GM19238 (cell line): Measurements from ENCODE around the gene ENPP1.
"Not testable (repeated sequence)": the region's sequence is repeated elsewhere in the genome, so short reads cannot be mapped to it uniquely, and the experiment has no call there.

ENCODE experiments used
- DNase-seq: peaks from one replicate; pipeline ENCODE4 v3.0.0; 2011; ENCODE audit warnings: low spot score; ENCODE audit not compliant: insufficient read length

Gene ENPP1

DNA sequence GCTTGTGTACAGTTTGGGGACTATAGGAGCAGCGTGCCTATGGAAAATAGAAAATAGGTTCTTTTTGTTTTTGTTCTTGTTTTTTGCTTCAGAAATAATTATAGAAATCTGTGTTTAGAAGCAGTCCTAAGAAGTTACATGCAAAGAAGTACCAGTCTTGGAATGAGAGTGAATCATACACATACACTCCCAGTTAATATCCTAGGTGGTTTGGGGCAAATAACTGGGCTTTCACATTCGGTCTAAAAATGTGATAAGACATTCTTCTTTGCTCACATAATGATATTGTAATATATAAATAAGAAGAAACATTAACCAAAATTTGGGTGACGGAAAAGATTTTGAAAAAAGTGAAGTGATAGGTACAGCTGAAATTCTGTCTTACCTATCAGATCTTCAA is 61.0 kb downstream of the ENPP1 start:
- DNase-seq, result no peak

DNA sequence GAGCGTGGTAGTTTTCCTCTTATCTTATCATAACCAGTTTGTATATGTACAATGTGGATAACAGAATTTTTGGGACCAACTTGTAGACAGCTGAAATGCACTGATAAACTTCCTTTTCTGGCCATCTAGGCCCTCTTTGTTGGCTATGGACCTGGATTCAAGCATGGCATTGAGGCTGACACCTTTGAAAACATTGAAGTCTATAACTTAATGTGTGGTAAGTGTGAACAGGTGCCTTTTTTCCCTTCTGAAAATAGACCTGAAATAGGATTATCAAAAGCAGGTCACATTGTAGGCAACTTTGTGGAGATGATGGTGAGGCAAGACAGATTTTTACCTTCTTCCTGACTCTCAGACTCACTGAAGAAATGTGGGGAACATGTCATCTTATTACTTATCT is 67.8 kb downstream of the ENPP1 start:
- no peak for DNase-seq

DNA sequence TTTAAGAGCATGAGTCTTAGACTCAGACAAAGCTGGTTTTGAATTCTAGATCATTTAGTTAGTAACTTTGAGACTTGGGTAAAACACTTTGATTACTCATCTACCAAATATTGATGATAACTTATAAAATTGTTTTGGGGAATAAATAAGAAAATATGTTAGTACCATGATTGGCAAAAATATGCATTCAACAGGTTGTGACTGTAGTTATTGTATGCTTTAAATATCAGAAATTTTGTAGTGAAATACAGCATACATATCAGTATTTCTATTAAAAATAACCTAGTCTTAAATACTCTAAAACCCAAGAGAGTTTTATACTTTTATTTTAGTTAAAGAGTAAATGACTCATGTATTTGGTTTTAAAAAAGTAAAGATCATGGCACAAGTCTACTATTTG is 68.7 kb downstream of the ENPP1 start:
- no peak for DNase-seq

DNA sequence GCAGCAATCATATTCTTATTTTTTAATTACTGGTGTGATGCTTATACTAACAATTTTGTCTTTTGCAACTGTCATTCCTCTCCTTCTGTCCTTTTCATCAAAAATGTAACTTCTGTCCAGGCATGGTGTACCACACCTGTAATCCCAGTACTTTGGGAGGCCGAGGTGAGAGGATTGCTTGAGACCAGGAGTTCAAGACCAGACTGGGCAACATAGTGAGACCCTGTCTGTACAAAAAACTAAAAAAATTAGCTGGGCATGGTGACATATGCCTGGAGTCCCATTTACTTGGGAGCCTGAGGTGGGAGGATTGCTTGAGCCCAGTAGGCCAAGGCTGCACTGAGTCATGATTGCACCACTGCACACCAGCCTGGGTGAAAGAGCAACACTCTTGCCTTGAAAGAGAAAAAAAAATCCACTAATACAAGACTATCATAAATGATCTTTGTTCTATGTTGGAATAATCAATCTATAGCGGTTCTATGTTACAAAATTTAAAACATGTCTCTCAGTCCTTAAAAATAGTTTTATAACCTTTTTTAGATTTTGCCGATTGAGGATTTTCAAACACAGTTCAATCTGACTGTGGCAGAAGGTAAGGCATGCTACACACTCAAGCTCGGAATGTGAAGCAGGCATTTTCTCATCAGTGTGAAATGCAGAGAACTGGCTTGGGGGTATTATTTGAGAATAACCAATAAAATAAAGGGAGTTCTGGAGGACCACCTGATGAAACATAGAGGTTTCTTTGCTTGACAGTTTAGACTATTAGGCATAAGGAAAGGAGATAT is 70.4 kb downstream of the ENPP1 start:
- no peak for DNase-seq

DNA sequence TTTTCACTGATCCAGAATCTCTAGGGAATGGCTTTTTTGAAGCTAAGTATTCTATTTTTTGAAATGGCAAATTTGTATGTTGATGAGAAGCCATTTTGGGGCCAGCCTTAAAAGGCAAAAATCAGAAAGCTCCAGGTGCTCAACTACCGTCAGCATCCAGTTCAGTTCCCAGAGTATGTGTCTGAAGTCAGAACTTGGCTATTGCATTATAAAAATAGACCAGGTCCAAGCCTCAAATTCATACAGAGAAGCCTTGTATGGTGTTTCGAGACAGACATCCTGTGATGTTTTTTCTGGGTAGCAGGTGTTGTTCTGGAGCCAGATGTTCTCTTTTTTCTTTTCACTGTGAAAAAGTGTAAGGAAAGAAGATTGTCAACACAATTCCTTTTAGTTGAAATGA is 75.2 kb downstream of the ENPP1 start:
- DNase-seq, result no peak

DNA sequence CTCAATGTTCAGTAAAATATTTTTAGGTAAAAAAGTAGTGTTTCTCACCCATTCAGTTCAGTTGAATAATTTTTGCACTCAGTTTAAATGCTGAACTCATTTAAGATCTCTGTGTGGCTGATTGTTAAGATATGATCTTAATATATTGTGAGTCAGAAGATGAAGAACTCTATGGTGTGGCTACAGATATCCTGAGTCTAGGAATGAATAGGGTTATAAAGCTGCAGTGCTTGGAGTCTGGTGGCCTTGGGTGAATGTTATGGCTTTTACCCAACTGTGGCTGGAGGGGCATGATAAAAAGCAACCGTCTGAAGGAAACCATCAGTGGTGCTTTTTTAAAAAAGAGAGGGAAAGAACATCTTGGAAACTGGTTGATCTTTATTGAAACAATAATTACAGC is 77.4 kb downstream of the ENPP1 start:
- DNase-seq, result no peak

DNA sequence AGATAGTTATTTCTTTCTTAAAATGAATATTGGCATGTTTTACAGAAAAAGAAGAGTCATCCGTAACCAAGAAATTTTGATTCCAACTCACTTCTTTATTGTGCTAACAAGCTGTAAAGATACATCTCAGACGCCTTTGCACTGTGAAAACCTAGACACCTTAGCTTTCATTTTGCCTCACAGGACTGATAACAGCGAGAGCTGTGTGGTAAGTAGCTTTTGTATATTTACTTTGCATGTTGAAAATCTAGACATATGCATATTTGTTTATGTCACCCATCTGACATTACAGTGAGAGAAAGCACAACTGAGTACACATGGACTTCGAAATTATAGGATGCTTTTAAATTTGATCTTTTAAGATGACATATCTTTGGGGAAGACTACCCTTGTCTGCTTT is 78.7 kb downstream of the ENPP1 start:
- no peak for DNase-seq

DNA sequence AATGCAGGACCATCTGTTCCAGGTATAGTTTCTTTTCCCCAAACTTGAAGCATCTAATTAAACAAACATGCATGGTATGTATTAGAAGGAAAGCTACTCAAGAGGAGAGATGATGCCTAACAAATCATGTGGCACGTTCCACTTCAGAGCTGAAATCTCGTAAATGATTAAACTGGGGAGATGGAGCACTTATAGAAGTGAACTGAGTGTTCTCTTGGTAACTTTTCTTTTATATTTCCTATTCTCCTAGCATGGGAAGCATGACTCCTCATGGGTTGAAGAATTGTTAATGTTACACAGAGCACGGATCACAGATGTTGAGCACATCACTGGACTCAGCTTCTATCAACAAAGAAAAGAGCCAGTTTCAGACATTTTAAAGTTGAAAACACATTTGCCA is 82.3 kb downstream of the ENPP1 start:
- no peak for DNase-seq

DNA sequence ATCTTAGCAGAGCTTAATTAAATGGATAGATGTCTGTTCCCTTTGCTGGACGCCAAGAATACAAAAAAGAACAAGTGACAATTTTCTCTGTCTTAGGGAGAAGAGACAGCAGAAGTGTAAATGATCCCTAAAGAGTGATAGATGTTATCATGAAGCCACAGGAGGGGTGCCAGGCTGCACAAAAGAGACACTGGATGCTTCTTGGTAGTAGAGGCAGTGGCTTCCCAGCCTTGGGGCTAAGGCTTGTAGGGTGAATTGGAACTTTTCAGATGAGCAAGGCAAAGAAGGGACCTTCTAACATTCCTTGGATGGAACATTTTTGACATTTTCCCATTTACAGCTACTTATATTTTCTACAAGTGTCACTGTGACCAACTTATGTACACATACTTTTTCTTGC is 85.4 kb downstream of the ENPP1 start:
- DNase-seq, result no peak

DNA sequence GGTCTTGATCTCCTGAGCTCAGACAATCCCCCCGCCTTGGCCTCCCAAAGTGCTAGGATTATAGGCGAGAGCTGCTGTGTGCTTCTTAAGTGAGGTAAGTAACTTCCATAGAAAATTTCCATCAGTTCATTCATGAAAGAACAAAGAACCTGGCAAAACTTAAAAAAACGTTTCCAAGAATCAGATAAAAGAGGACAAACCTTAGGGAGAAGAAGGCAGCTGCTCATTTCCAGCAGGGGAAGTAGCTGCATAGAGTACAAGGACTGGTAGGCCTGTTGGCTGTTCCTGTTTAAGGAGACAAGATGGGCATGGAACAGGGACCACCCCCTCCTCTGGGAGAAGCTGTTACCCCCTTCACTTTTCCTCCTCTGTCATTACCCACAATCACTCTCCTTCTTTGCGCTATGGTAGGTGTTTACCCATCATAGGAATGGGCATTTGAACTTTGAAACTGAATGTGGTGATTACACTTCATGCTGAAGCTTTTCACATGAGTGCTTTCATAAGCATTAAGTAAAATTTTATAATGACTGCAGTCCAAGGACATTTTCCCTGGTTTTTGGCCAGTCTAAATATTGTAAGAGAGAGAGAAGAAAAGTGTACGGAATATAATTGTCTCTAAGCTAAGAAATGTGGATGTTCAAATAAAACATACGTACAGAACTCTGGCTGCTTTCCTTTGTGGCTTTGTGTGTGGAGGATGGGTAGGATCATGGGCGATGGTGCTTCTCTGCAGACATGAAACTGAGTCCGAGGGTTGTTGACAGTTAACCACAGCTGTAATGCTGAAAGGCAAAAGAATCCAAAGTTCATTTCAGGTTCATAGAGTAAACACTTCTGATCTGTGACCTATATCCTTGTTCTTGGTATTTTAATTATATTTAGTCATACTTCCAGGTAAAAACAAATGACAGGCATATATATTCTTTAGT is 86.9 kb downstream of the ENPP1 start:
- DNase-seq, result no peak

DNA sequence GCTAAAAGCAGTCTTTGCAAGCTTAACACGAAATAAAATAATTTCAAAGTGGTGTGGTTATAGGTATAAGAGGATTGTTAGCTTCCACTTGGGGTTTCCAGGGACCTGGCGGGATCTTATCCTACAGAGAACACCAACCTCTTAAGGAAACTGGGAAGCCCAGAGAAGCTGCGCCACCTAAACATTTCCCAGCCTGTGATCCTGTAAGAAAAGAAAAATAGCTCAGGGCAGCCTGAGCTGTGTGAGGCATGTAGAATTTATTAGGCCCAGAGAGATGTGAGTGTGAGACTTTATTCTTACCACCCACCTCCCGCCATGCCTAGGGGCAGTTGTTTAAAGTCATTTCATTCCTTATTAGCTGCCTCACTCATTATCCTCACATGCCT is 89.2 kb downstream of the ENPP1 start:
- no peak for DNase-seq

DNA sequence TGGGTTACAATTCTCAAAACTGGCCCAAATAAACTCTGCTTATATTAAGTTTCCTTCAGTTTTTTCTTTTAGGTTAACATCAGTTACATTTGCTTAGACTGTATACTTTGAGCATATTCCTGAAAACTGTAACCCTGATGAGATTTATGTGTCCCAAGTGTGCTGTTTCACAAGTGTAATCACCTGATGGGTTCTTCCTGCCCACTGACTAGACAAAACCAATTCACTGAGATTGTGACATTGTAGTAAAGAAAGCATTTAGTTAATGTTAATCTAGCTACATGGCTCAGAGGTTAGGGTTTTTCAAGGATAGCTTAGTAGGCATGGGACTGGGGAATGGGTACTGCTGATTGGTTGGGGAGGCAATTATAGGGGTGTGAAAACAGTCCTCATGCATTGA is 89.8 kb downstream of the ENPP1 start:
- DNase-seq, result no peak

DNA sequence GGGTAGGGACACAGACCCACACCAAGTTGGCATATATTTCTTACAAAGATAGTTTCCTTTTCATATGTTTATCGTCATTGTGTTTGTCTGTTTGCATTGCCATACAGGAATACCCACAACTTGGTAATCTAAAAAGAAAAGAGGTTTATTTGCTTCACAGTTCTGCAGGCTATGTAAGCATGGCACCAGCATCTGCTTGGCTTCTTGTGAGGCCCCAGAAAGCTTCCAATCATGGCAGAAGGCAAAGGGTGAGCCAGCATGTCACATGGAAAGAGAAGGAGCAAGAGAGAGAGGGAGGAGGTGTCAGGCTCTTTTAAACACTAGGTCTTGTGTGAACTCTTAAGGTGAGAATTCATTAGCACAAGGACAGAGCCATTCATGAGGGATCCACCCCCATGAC is 90.9 kb downstream of the ENPP1 start:
- no peak for DNase-seq

DNA sequence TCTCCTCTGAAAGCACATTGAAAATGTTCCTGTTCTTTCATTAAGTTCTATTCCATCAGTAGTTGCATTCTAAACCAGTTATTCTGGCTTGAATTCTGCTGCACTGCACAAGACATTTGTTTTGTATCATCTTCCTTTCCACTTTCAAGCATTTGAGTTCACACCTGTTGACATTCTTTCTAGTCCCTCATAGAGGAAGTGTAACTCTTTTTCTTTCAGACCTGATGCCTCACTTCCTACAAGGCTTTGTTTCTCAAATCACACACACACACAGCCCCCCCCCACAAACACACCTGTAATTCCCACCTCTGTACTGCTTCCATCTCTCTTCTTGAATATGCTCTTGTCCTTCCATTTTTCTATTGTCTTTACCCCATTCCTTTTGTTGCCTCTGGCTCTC is 92.4 kb downstream of the ENPP1 start:
- DNase-seq, result no peak

DNA sequence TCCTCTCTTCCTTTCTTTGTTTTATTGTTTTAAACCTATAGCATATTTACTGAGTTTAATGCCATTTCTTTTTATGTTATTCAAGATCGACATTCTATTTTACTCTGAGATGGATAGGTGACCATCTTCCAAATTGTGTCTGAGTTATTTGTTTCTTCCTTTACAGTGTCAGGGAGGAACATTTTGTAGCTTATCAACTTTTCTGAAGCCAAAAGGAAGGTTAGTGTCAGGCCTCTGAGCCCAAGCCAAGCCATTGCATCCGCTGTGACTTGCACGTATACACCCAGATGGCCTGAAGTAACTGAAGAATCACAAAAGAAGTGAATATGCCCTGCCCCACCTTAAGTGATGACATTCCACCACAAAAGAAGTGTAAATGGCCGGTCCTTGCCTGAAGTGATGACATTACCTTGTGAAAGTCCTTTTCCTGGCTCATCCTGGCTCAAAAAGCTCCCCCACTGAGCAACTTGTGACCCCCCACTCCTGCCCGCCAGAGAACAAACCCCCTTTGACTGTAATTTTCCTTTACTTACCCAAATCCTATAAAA is 93.6 kb downstream of the ENPP1 start:
- not testable (repeated sequence) for DNase-seq

DNA sequence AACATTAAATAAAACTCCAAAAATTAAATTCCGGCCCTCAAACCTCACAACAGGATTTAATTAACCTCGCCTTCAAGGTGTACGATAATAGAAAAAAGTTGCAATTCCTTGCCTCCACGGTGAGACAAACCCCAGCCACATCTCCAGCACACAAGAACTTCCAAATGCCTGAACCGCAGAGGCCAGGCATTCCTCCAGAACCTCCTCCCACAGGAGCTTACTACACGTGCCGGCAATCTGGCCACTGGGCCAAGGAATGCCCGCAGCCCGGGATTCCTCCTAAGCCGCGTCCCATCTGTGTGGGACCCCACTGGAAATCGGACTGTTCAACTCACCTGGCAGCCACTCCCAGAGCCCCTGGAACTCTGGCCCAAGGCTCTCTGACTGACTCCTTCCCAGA is 95.9 kb downstream of the ENPP1 start:
- DNase-seq, result not testable (repeated sequence)

DNA sequence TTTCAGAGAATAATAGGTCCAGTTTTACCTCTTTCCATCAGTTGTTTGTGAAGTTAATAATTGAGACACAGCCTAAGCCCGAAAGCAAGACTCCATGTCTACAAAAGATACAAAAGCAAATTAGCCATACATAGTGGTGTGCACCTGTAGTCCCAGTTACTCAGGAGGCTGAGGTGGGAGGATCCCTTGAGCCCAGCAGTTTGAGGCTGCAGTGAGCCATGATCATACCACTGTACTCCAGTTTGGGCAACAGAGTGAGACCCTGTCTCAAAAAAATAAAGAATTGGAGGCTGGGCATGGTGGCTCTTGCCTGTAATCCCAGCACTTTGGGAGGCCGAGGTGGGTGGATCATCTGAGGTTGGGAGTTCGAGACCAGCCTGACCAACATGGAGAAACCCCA is 101.0 kb downstream of the ENPP1 start:
- DNase-seq, result not testable (repeated sequence)

DNA sequence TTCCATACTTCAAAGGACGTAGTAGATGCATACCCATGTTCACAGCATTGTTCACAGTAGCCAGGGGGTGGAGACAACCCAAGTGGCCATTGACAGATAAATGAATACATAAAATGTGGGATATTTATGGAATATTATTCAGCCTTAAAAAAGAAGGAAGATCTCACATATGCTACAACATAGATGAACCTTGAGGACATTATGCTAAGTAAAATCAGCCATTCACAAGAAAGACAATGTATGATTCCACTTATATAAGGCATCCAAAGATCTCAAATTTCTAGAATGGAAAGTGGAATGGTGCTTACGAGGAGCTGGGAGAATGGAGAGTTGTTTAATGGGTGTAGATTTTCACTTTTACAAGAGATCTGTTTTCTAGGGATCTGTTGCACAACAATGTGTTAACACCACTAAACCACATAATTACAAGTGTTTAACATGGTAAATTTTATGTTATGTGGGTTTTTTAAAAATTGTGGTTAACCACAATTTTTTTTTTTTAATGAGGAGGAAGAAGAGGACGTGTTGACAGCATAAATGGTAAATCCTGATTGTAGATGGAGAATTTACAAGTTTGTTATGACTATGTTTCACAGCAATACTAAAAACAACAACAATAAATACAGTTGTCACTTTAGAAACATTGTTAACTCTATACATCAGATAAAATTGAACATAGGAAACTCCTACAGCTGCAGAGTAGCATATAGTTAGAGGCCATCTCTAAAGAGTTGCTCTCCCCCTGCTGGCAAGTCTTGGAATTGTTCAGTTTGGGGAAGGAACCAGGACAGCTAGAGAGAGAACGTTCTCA is 101.8 kb downstream of the ENPP1 start:
- DNase-seq, result peak; percentile 16

DNA sequence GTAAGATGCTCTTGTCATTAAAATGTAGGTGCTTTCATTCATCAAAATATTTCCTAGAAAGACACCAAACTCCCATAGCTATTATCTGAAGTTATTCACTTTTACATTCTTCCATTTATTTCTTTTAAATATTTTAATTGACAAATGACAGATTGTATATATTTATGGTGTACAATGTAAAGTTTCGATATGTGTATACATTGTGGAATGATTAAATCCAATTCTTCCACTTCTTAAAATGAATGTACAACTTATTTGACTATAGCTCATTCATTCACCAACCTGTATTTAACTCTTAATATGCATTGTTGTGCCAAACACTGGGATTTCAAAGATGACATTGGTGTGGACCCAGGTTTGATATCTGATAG is 102.4 kb downstream of the ENPP1 start:
- DNase-seq, result no peak

DNA sequence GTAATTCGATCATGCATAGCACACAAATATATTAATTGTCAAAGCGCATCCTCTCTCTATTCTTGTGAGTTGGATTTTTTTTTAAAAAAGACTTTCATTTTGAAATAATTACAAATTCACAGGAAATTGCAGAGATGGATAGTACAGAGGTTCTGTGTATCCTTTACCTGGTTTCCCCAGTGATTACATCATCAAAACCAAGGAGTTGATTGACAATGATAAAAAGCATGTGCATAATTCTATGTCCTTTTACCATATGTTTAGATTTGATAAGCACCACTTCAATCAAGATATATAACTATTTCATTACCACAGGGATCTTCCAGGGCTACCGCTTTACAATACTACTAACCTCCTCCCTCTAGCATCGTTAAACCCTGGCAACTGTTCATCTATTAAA is 103.1 kb downstream of the ENPP1 start:
- no peak for DNase-seq

DNA sequence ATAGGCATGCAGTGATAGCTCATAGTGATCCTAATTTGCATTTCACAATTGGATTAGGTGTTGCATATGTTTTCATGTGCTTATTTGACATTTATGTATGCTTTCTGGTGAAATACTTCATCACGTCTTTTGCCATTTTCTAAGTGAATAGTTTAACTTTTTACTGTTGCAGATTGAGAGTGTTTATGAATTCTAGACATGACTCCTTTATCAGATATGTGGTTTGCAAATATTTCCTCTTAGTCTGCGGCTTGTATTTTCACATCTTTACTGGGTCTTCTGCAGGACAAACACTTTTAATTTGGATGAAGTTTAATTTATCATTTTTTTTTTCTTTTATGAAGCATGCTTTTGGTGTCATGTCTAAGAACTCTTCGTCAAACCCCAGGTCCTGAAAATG is 104.1 kb downstream of the ENPP1 start:
- DNase-seq, result no peak

DNA sequence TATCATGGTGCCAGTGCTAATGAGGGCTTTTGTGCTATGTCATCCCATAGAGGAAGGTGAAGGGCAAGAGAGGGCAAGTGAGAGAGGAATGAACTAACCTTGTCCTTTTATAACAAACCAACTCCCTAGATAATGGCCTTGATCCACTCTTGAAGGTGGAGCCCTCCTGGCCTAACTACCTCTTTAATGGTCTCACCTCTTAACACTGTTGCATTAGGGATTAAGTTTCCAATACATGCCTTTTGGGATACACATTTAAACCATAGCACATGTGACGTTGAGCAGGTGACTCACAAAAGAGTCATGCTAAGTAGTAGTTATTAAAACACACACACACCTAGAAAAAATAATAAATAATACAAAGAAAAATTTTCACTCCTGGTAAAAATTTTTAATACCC is 106.4 kb downstream of the ENPP1 start:
- DNase-seq, result no peak
